Prostate gland (tissue), 2 donors: ENCODE results near the gene INMT. TPM values are rescaled to one million over a fixed set of nuclear protein-coding genes. Genes with fewer than 3 reads are reported as not detected.

ENCODE experiments used
- DNase-seq: peaks from one replicate; pipeline ENCODE4 v3.0.0-alpha.2; 2019; ENCODE audit warnings: low spot score
- H3K27ac ChIP-seq, 2 donors: fragments of 200-600 bp; sonication (generic); 2 replicates each; pipeline ENCODE4 v1.5.1; 2017 to 2019
- H3K27me3 ChIP-seq: fragments of 200-600 bp; sonication (generic); replicated peaks from 2 replicates; pipeline ENCODE4 v1.5.1; 2019; ENCODE audit not compliant: insufficient read depth
- H3K36me3 ChIP-seq, 2 donors: fragments of 200-600 bp; sonication (generic); 1 replicate in 1 of 2; 2 replicates in 1 of 2; pipeline versions ENCODE4 v1.5.1 to v1.8.1; 2017 to 2019
- H3K4me1 ChIP-seq: fragments of 200-600 bp; sonication (generic); replicated peaks from 2 replicates; pipeline ENCODE4 v1.5.1; 2019
- H3K4me3 ChIP-seq, 2 donors: fragments of 200-600 bp; sonication (generic); 2 replicates each; pipeline ENCODE4 v1.5.1; 2017 to 2019
- H3K9me3 ChIP-seq: fragments of 200-600 bp; sonication (generic); 2 replicates; pipeline ENCODE4 v1.5.1; 2017
- POLR2A ChIP-seq: fragments of 450-650 bp; IDR thresholded peaks from one replicate; pipeline ENCODE4 v1.6.1; 2016; ENCODE audit warnings: antibody characterized with exemption, mild to moderate bottlenecking
- POLR2AphosphoS5 ChIP-seq: sonication (generic); formaldehyde crosslinking; IDR thresholded peaks from one replicate; pipeline ENCODE4 v1.6.1; 2017; ENCODE audit warnings: antibody characterized with exemption
- WGBS: methylation state at CpG from one replicate; pipeline ENCODE4 v1.1.5; 2018; 5-methylcytosine and 5-hydroxymethylcytosine counted together
- intact Hi-C: fragments of 100-400 bp; cut with DNase I; formaldehyde crosslinking; loops from one replicate; pipeline ENCODE4 v1.14.2; 2022
- total RNA-seq, 2 donors: library from RNA; depleted of rRNA; stranded (reverse); fragments of >200 nt; gene quantifications; one replicate each; pipeline ENCODE4 v1.1.0, GENCODE V29; 2016
- TF ChIP-seq, protein P1 (sequence below), 4 experiments: fragments of 200-600 bp in 2 of 4; fragments of 450-650 bp in 2 of 4; sonication (generic) in 2 of 4; IDR thresholded peaks; 1 replicate in 3 of 4; 2 replicates in 1 of 4; pipeline ENCODE4 v1.5.1; 2016 to 2019; ENCODE audit warnings: antibody characterized with exemption in 4 of 4, mild to moderate bottlenecking in 2 of 4, moderate library complexity in 2 of 4

INMT gene
- total RNA-seq, 2 donors from 2014 or later = 41.4 to 132 TPM

DNA sequence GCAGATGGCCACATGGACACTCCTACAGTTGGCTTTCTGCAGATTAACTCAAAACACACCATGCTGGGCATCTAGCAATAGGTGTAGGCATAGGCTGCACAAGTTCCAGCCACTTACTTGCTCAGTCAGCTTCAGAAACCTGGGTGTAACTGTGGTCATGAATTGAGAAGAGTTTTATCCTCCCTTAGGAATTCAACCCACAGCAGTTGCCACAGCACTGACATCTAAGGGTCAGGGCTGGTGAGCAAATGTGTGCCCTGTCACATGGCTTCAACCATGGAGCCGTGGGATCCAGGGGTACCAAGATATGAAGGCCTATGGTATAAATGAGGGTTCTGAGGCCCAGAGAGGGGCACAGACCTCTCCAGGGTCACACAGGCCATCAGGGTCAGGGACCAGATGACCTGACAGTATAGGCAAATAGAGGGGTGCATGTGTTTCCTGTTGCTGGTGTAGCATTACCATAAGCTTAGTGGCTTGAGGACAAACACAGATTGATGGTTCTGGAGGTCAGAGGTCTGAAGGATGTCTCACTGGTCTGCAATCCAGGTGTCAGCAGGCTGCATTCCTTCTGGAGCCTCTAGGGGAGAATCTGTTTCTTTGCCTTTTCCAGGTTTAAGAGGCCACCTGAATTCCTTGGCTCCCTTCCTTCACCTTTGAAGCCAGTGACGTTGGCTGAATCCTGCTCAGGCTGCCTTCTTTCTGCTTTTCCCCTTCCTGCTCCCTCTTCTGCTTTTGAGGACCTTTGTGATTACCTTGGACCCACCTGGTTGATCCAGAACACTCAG lies 43.4 kb downstream of the INMT start:
- no peaks in the 10 kb centered on the region for H3K27me3 ChIP-seq
- TF ChIP-seq POLR2AphosphoS5 = no peak
- TF ChIP-seq, protein P1, sequence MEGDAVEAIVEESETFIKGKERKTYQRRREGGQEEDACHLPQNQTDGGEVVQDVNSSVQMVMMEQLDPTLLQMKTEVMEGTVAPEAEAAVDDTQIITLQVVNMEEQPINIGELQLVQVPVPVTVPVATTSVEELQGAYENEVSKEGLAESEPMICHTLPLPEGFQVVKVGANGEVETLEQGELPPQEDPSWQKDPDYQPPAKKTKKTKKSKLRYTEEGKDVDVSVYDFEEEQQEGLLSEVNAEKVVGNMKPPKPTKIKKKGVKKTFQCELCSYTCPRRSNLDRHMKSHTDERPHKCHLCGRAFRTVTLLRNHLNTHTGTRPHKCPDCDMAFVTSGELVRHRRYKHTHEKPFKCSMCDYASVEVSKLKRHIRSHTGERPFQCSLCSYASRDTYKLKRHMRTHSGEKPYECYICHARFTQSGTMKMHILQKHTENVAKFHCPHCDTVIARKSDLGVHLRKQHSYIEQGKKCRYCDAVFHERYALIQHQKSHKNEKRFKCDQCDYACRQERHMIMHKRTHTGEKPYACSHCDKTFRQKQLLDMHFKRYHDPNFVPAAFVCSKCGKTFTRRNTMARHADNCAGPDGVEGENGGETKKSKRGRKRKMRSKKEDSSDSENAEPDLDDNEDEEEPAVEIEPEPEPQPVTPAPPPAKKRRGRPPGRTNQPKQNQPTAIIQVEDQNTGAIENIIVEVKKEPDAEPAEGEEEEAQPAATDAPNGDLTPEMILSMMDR (IDR thresholded peaks at IDR 0.05) = no peak
- TF ChIP-seq POLR2A = no peak
- H3K4me1 ChIP-seq = no peaks in the 10 kb centered on the region
- intact Hi-C loops = loop anchor here (5.0 kb wide), 1 partner anchor 327 kb away; no protein-coding TSS in a partner anchor
- no peaks in the 10 kb centered on the region for H3K36me3 ChIP-seq
- no peak overlapping the region for H3K4me3 ChIP-seq
- H3K27ac ChIP-seq = no peak overlapping the region
- H3K9me3 ChIP-seq = no peaks in the 10 kb centered on the region
- no peak for DNase-seq
- WGBS = 47% methylated on average over 2 of the region's 2 CpGs

DNA sequence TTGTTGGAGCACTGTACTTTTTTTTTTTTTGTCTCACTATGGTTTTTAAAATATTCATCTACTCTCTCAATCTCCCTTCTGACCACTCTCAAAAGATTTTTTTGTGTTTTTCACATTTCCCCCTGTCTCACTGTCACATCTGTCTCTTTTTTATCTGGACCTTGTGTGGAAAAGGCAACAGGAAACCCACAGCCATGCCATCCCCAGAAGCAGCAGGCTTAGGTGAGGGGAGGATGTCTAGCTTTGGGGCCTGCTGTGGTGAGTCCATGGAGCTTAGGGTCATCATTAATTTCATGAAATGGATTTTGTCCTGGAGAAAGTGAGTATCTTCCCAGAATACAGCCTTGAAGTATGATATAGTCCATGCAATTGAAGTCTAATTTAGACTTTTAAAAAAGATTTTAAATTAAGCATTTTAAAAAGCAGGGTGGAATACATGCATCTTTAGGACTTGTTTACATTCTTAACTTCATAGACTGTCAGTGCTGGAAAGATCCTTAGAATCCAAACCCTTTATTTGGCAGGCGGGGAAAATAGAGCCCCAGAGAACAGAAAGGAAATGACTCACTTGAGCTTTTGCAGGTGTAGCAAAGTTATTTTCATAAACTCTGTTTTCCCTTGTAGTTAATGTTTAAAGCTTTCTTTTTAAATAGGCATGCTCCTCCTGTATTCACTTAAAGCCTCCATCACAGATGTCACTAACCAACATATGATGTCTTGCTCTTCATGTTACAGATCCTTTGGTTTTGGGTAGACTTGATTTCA lies 44.4 kb downstream of the INMT start:
- DNase-seq = no peak
- WGBS = 35% methylated on average over 1 of the region's 1 CpG
- Histone ChIP-seq H3K4me1 (no peaks in the 10 kb centered on the region), H3K9me3 (no peaks in the 10 kb centered on the region), H3K27ac (no peak overlapping the region), H3K36me3 (no peaks in the 10 kb centered on the region), H3K4me3 (no peak overlapping the region), H3K27me3 (no peaks in the 10 kb centered on the region)
- TF ChIP-seq POLR2AphosphoS5 = peak; percentile 11
- no peak for TF ChIP-seq POLR2A
- intact Hi-C loops = loop anchor here (5.0 kb wide), 1 partner anchor 326 kb away; no protein-coding TSS in a partner anchor

DNA sequence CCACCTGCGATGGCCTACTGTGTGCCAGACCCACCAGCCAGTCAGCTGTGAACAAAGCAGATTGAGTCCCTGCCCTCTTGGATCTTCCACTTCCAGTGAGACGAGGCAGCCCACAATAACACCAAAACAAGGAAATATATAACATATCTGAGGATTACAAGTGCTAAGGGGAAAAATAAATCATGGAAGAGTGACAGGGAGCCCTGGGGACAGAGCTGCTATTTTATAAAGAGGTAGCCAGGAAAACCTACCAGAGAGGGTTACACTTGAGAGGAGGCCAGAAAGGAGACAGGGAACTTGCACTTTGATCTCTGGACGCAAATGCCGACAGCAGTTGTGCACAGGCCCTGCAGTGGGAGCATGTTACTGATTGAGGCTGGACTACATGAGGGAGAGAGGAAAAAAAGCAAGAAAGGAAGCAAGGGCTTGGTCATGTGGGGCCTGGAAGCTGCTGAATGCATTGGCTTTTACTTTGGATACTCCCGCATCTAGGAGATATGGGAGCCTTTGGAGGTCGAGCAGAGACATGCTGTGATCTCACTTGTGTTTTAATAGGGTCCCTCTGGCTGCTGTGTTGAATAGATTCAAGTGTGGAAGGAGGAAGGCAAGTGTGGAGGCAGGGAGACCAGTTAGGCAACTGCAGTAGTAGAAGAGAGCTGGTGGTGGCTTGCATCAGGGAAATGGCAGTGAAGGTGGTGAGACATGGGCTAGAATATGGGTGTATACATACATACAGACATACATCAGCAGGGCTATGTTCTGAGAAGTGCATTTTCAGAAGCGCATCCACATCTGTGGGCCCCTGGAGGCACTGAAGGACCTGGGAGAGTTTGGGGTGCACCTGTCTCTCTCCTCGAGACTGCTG lies 45.5 kb downstream of the INMT start:
- H3K4me1 ChIP-seq = no peaks in the 10 kb centered on the region
- intact Hi-C loops = loop anchor here (5.0 kb wide), 1 partner anchor 325 kb away; no protein-coding TSS in a partner anchor

DNA sequence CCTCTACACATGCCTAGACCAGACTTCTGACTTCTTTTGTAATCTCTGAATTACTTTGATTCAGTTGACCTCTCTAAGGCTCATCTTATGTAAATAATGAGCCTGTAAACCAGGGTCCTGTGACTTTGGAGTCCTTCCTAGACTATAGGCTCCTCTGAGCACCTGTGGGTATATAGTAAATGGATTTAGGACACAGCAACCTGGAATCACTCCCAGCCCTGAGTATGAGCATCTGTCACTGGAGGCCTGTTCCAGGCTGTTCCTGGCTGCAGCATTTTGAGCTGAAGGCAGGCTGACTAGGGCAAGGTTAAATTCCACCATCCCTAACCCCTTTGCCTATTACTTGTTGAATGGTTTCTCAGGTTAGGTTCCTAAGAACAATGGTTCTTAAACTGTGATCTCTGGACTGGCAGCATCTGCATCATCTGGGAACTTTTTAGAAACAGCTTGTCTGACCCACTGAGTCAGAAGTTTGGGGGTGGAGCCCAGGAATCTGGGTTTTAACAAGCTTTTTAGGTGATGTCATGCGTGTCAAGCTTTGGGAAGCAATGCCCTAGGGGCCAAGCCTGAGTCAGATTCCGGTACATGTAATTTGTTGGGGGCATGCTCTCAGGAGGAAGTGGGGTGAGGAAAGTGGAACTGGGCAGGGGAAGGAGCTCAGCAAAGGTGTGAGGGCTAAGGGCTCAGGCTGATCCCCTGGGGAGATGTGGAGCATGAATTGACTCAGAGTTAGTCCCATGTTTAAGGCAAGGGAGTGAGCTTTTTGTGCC lies 47.5 kb downstream of the INMT start:
- H3K27ac ChIP-seq = no peak overlapping the region
- no peaks in the 10 kb centered on the region for H3K9me3 ChIP-seq
- TF ChIP-seq, protein P1 (IDR thresholded peaks at IDR 0.05) = no peak
- TF ChIP-seq POLR2A = no peak
- no peak for TF ChIP-seq POLR2AphosphoS5
- H3K36me3 ChIP-seq = no peaks in the 10 kb centered on the region
- no peaks in the 10 kb centered on the region for H3K27me3 ChIP-seq
- no peak overlapping the region for H3K4me3 ChIP-seq
- WGBS = 44% methylated on average over 2 of the region's 2 CpGs
- intact Hi-C loops = loop anchor here (5.0 kb wide), 1 partner anchor 323 kb away; no protein-coding TSS in a partner anchor
- no peak for DNase-seq
- H3K4me1 ChIP-seq = no peaks in the 10 kb centered on the region

More for the DNA sequence above, 45.5 kb downstream of the INMT start:
- 60% methylated on average over 8 of the region's 8 CpGs for WGBS
- Histone ChIP-seq H3K9me3 (no peaks in the 10 kb centered on the region), H3K36me3 (no peaks in the 10 kb centered on the region), H3K4me3 (no peak overlapping the region), H3K27ac (no peak overlapping the region), H3K27me3 (no peaks in the 10 kb centered on the region)
- no peak for DNase-seq
- TF ChIP-seq POLR2A = no peak
- TF ChIP-seq POLR2AphosphoS5 = no peak
- TF ChIP-seq, protein P1 (IDR thresholded peaks at IDR 0.05) = no peak
